Measurements from ENCODE around the gene COL24A1.

DNA sequence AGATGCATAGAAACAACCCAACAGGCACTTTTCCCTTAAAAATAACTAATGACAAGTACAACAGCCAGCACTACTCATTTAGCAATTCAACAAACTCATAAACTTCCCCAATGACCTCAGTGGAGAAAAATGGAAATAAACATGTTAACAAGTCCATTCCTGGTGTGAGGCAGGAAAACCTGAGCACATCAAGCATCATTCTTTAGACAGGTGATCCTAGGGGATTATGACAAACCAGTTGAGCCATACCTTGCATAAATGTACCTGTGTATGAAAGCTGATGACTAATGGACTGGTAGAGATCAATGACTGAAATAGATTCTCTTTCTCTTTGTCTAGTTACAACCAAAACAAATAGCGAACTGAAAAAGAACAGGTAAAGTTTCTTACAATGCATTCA, 7.0 kb downstream of the COL24A1 start:
- no peak for TF ChIP-seq POLR2A (IDR thresholded peaks at IDR 0.05)
- TF ChIP-seq, protein P1, sequence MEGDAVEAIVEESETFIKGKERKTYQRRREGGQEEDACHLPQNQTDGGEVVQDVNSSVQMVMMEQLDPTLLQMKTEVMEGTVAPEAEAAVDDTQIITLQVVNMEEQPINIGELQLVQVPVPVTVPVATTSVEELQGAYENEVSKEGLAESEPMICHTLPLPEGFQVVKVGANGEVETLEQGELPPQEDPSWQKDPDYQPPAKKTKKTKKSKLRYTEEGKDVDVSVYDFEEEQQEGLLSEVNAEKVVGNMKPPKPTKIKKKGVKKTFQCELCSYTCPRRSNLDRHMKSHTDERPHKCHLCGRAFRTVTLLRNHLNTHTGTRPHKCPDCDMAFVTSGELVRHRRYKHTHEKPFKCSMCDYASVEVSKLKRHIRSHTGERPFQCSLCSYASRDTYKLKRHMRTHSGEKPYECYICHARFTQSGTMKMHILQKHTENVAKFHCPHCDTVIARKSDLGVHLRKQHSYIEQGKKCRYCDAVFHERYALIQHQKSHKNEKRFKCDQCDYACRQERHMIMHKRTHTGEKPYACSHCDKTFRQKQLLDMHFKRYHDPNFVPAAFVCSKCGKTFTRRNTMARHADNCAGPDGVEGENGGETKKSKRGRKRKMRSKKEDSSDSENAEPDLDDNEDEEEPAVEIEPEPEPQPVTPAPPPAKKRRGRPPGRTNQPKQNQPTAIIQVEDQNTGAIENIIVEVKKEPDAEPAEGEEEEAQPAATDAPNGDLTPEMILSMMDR (IDR thresholded peaks at IDR 0.05) = no peak
